ENCODE measurements around the gene MACROD1.

The MACROD1 gene

GRCh38 chr11:64058494-64058893, 107.4 kb downstream of the MACROD1 start:
- DNase-seq (ENCODE audit: insufficient read length, low spot score) (no peak), FAIRE-seq (no peak)
- TF ChIP-seq PAX5 (IDR thresholded peaks at IDR 0.05; ENCODE audit: insufficient read depth, low read length, severe bottlenecking) (no peak), POLR2A (IDR thresholded peaks at IDR 0.05; ENCODE audit: low read depth, low read length) (no peak), TAF1 (IDR thresholded peaks at IDR 0.05; ENCODE audit: low read depth, low read length) (no peak), SPI1 (IDR thresholded peaks at IDR 0.05; ENCODE audit: low read depth, low read length) (no peak), POU2F2 (IDR thresholded peaks at IDR 0.05; ENCODE audit: low read depth, low read length) (no peak), POLR2AphosphoS5 (IDR thresholded peaks at IDR 0.05; ENCODE audit: low read depth, low read length) (no peak)

- TF ChIP-seq SPI1 (IDR thresholded peaks at IDR 0.05; ENCODE audit: low read depth, low read length) (no peak), POU2F2 (IDR thresholded peaks at IDR 0.05; ENCODE audit: low read depth, low read length) (no peak), POLR2AphosphoS5 (IDR thresholded peaks at IDR 0.05; ENCODE audit: low read depth, low read length) (no peak), POLR2A (IDR thresholded peaks at IDR 0.05; ENCODE audit: low read depth, low read length) (no peak), TAF1 (IDR thresholded peaks at IDR 0.05; ENCODE audit: low read depth, low read length) (no peak), PAX5 (IDR thresholded peaks at IDR 0.05; ENCODE audit: insufficient read depth, low read length, severe bottlenecking) (no peak)
- FAIRE-seq (no peak), DNase-seq (ENCODE audit: insufficient read length, low spot score) (no peak)
Observed at GRCh38 chr11:64057890-64058289, 108.0 kb downstream of the MACROD1 start.

GRCh38 chr11:64056861-64057260, 109.1 kb downstream of the MACROD1 start:
- TF ChIP-seq SPI1 (IDR thresholded peaks at IDR 0.05; ENCODE audit: low read depth, low read length) = no peak
- no peak for TF ChIP-seq POLR2AphosphoS5 (IDR thresholded peaks at IDR 0.05; ENCODE audit: low read depth, low read length)
- TF ChIP-seq POLR2A (IDR thresholded peaks at IDR 0.05; ENCODE audit: low read depth, low read length) = no peak
- no peak for TF ChIP-seq POU2F2 (IDR thresholded peaks at IDR 0.05; ENCODE audit: low read depth, low read length)
- no peak for TF ChIP-seq PAX5 (IDR thresholded peaks at IDR 0.05; ENCODE audit: insufficient read depth, low read length, severe bottlenecking)
- TF ChIP-seq TAF1 (IDR thresholded peaks at IDR 0.05; ENCODE audit: low read depth, low read length) = no peak
- no peak for DNase-seq (ENCODE audit: insufficient read length, low spot score)
- FAIRE-seq = no peak

- FAIRE-seq = no peak
- DNase-seq (ENCODE audit: insufficient read length, low spot score) = no peak
- no peak for TF ChIP-seq PAX5 (IDR thresholded peaks at IDR 0.05; ENCODE audit: insufficient read depth, low read length, severe bottlenecking)
- TF ChIP-seq SPI1 (IDR thresholded peaks at IDR 0.05; ENCODE audit: low read depth, low read length) = no peak
- TF ChIP-seq POLR2A (IDR thresholded peaks at IDR 0.05; ENCODE audit: low read depth, low read length) = no peak
- TF ChIP-seq TAF1 (IDR thresholded peaks at IDR 0.05; ENCODE audit: low read depth, low read length) = no peak
- no peak for TF ChIP-seq POLR2AphosphoS5 (IDR thresholded peaks at IDR 0.05; ENCODE audit: low read depth, low read length)
- TF ChIP-seq POU2F2 (IDR thresholded peaks at IDR 0.05; ENCODE audit: low read depth, low read length) = no peak
Observed at GRCh38 chr11:64056213-64056785, 109.6 kb downstream of the MACROD1 start.

GRCh38 chr11:64055077-64055476, 110.8 kb downstream of the MACROD1 start:
- no peak for DNase-seq (ENCODE audit: insufficient read length, low spot score)
- TF ChIP-seq PAX5 (IDR thresholded peaks at IDR 0.05; ENCODE audit: insufficient read depth, low read length, severe bottlenecking) (no peak), SPI1 (IDR thresholded peaks at IDR 0.05; ENCODE audit: low read depth, low read length) (no peak), POU2F2 (IDR thresholded peaks at IDR 0.05; ENCODE audit: low read depth, low read length) (no peak), POLR2A (IDR thresholded peaks at IDR 0.05; ENCODE audit: low read depth, low read length) (no peak), POLR2AphosphoS5 (IDR thresholded peaks at IDR 0.05; ENCODE audit: low read depth, low read length) (no peak), TAF1 (IDR thresholded peaks at IDR 0.05; ENCODE audit: low read depth, low read length) (no peak)
- FAIRE-seq = no peak

GRCh38 chr11:64053699-64054098, 112.2 kb downstream of the MACROD1 start:
- FAIRE-seq = no peak
- DNase-seq (ENCODE audit: insufficient read length, low spot score) = no peak

GRCh38 chr11:64052938-64053622, 112.8 kb downstream of the MACROD1 start:
- FAIRE-seq (no peak), DNase-seq (ENCODE audit: insufficient read length, low spot score) (no peak)
- TF ChIP-seq SPI1 (IDR thresholded peaks at IDR 0.05; ENCODE audit: low read depth, low read length) (no peak), PAX5 (IDR thresholded peaks at IDR 0.05; ENCODE audit: insufficient read depth, low read length, severe bottlenecking) (no peak), POU2F2 (IDR thresholded peaks at IDR 0.05; ENCODE audit: low read depth, low read length) (no peak), TAF1 (IDR thresholded peaks at IDR 0.05; ENCODE audit: low read depth, low read length) (no peak), POLR2AphosphoS5 (IDR thresholded peaks at IDR 0.05; ENCODE audit: low read depth, low read length) (no peak), POLR2A (IDR thresholded peaks at IDR 0.05; ENCODE audit: low read depth, low read length) (no peak)

More at GRCh38 chr11:64053699-64054098, 112.2 kb downstream of the MACROD1 start:
- no peak for TF ChIP-seq PAX5 (IDR thresholded peaks at IDR 0.05; ENCODE audit: insufficient read depth, low read length, severe bottlenecking)
- no peak for TF ChIP-seq SPI1 (IDR thresholded peaks at IDR 0.05; ENCODE audit: low read depth, low read length)
- no peak for TF ChIP-seq POU2F2 (IDR thresholded peaks at IDR 0.05; ENCODE audit: low read depth, low read length)
- TF ChIP-seq TAF1 (IDR thresholded peaks at IDR 0.05; ENCODE audit: low read depth, low read length) = no peak
- TF ChIP-seq POLR2AphosphoS5 (IDR thresholded peaks at IDR 0.05; ENCODE audit: low read depth, low read length) = no peak
- TF ChIP-seq POLR2A (IDR thresholded peaks at IDR 0.05; ENCODE audit: low read depth, low read length) = no peak

GRCh38 chr11:64052436-64052835, 113.5 kb downstream of the MACROD1 start:
- FAIRE-seq (no peak), DNase-seq (ENCODE audit: insufficient read length, low spot score) (no peak)
- TF ChIP-seq SPI1 (IDR thresholded peaks at IDR 0.05; ENCODE audit: low read depth, low read length) (no peak), POLR2AphosphoS5 (IDR thresholded peaks at IDR 0.05; ENCODE audit: low read depth, low read length) (no peak), TAF1 (IDR thresholded peaks at IDR 0.05; ENCODE audit: low read depth, low read length) (no peak), POLR2A (IDR thresholded peaks at IDR 0.05; ENCODE audit: low read depth, low read length) (no peak), POU2F2 (IDR thresholded peaks at IDR 0.05; ENCODE audit: low read depth, low read length) (no peak), PAX5 (IDR thresholded peaks at IDR 0.05; ENCODE audit: insufficient read depth, low read length, severe bottlenecking) (no peak)

GRCh38 chr11:64051297-64051696, 114.6 kb downstream of the MACROD1 start:
- DNase-seq (ENCODE audit: insufficient read length, low spot score) (no peak), FAIRE-seq (no peak)
- TF ChIP-seq POLR2A (IDR thresholded peaks at IDR 0.05; ENCODE audit: low read depth, low read length) = no peak
- no peak for TF ChIP-seq PAX5 (IDR thresholded peaks at IDR 0.05; ENCODE audit: insufficient read depth, low read length, severe bottlenecking)
- TF ChIP-seq TAF1 (IDR thresholded peaks at IDR 0.05; ENCODE audit: low read depth, low read length) = no peak
- no peak for TF ChIP-seq POLR2AphosphoS5 (IDR thresholded peaks at IDR 0.05; ENCODE audit: low read depth, low read length)
- TF ChIP-seq SPI1 (IDR thresholded peaks at IDR 0.05; ENCODE audit: low read depth, low read length) = no peak
- no peak for TF ChIP-seq POU2F2 (IDR thresholded peaks at IDR 0.05; ENCODE audit: low read depth, low read length)
